GM20000 (cell line): ENCODE results near the gene MKI67.

ENCODE experiments used
- DNase-seq: peaks from one replicate; pipeline ENCODE4 v3.0.0; 2012; ENCODE audit warnings: low spot score
- TF ChIP-seq, protein P1 (sequence below): IDR thresholded peaks from 2 replicates; pipeline ENCODE4 v1.5.1; 2012; ENCODE audit warnings: mild to moderate bottlenecking, control low read depth; ENCODE audit errors: extremely low read depth, missing control alignments

MKI67 gene

DNA sequence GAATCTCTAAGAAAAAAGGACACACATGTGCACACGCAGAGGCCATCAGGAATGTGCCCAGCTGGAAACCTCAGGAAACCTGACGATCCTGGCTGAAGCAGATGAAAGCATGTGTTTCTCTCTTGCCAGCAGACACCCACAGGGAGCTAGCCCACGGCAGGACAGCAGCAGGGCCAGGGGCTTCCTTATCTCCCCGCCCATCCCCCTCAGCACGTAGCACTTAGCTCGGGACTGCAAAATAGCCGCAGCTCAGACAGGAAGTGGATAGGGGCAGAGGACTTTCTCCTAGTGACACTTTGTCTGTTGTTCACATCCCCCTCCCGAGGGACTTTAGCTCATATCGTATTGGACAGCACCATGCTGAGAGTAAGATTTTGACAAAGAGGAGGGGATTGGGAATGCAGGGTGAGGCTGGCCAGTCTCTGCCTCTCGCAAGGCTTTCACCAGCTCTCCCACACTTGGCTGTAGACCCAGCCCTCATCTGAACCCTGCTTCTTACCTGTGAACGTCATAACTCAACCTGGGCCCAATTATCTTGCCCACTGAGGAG lies 63.8 kb downstream of the MKI67 start:
- TF ChIP-seq, protein P1, sequence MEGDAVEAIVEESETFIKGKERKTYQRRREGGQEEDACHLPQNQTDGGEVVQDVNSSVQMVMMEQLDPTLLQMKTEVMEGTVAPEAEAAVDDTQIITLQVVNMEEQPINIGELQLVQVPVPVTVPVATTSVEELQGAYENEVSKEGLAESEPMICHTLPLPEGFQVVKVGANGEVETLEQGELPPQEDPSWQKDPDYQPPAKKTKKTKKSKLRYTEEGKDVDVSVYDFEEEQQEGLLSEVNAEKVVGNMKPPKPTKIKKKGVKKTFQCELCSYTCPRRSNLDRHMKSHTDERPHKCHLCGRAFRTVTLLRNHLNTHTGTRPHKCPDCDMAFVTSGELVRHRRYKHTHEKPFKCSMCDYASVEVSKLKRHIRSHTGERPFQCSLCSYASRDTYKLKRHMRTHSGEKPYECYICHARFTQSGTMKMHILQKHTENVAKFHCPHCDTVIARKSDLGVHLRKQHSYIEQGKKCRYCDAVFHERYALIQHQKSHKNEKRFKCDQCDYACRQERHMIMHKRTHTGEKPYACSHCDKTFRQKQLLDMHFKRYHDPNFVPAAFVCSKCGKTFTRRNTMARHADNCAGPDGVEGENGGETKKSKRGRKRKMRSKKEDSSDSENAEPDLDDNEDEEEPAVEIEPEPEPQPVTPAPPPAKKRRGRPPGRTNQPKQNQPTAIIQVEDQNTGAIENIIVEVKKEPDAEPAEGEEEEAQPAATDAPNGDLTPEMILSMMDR, result no peak
- no peak for DNase-seq

DNA sequence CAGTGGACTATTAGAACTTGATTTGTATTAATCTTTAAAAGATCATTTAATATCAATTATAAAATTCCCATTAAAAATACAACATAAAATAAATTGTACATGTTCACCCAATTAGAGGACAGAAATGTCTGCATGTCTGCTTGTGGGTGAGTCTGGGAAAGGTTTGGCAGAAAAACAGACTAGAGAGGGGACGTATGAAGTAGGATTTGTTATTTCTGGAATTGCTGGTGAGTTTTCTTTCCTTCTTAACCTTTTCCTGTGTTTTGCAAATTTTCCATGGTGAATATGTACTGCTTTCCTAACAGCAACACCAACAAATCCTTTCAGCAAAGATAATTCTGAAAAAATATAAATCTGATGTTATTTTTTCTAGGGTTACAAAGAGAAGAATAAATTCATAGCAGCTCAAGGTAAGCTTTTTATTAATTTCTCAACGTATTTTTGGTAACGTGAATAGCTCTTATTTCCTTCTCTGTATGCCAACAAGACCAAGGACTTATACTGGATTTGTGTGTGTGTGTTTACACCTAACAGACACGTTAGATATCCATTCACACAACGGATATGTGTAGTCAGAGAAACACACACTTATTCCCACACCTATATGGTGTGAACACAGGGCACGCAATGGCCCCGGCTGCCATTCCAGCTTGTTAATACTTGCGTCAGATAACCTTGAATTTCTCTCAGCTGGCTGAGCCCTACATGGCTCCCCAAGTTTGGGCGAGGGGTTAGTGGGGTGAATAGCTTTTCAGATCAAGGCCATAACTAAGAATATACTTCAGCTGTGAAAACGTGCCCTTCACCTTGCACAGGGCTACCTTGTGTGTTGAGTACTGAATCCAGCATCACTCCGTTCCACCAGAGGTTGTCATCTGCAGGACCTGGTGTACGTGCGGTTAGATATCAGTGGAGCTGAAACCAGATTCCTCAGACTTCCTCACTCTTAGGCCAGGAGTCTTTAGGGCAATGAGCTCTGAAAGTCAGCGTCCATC lies 64.6 kb downstream of the MKI67 start:
- no peak for DNase-seq

DNA sequence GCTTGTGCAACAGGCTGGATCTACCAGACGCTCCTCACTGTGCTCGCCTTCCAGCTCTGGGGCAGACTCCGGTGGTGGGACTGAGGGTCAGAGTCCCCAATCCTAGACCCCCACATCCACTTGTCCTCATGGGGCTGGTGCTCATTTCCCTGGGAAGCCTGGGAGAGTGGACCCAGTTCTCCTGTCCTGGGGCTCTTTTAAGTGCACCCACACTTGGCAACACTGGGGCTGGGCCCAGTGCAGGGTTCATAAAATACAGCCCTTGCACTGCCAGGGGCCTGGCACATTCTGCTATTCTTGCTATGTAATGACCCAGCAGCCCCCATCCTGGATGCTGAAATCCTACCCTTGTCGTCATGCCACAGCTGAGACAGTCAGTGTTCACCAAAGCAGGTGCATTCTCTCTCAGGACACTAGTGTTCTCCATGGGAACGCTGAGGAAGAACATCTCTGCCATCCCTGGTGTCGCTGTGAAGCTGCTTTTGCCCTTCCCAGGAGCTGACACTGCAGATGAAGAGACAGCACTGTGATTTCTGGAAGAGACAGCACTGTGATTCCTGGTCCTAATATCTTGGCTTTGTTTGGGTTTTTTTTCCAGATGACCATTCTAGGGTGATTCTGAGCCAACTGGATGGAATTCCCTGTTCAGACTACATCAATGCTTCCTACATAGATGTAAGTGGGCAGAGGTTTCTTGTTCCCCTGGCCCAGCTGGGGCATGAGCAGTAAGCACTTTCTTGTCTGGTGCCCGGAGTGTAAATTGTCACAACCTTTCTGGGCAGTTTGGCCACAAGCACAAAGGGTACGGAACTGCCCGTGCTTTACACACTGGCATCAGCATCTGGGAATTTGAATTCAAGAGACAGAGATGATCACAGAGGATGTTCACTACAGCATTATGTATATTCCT lies 65.6 kb downstream of the MKI67 start:
- no peak for DNase-seq
- TF ChIP-seq, protein P1, result no peak

More for the DNA sequence above, 64.6 kb downstream of the MKI67 start:
- TF ChIP-seq, protein P1, result no peak

DNA sequence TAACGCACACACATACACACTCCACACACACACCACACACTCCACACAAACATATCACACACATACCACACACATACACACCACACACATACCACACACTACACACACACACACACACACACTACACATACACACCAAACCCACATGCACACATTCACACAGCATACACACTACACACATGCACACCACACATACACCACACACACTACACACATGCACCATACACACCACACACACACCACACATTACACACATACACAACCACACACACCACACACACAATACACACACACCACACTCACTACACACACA lies 66.3 kb downstream of the MKI67 start:
- DNase-seq, result no peak
- TF ChIP-seq, protein P1, result no peak

DNA sequence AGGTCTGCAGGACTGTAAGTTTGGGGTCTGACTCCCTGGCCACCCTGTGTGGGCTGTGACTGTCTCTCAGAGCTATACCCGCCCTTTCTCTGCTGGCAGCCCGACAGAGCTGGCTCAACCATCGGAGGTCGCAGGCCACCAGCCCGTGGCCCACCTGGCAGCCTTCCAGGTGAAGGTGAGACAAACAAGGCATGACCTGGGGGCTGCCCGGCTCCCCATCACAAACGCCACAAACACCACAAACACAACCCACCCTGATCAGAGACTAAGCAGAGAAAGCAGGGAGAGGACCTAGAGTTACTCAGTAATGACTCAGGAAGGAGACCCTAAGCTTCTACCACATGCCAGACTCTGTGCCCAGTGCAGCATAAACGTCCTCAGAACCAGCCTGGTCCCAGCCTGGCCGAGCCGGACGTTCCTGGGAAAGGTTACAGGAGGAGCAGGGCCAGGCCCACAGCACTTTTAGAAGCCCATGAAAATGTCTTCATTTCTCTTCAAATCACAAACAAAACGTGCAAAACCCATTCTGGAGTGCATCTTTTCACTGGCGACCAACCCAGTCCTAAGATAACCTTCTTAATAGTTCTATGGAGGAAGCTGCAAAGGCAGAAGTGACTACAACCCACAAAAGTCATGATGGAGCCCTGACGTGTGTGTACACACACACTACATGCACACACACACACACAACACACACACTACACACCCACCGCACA lies 66.8 kb downstream of the MKI67 start:
- TF ChIP-seq, protein P1, result no peak
- no peak for DNase-seq

DNA sequence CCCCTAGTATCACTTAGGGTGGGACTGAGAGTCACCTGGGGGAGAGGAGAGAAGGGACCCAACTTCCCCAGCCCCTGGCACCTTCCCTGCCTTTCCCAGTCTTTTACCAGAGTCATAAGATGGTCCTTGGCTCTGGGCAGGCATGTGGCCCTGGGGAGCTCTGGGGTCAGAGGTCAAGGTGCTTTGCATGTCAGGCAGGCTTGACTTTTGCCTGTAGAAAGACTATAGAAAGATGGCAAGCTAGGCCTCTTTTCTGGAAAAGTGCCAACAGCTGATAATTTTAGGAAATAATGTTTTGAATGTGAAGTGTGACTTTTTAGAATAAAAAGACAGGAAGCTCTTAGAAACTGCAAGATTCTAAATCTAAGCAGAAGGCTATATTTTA lies 67.5 kb downstream of the MKI67 start:
- TF ChIP-seq, protein P1, result no peak
- DNase-seq, result no peak
